Adrenal gland (tissue), 19 donors: ENCODE results near the gene OLFM2. TPM values are rescaled to one million over a fixed set of nuclear protein-coding genes. Genes with fewer than 3 reads are reported as not detected.

Source experiments
- DNase-seq, 7 donors: peaks; one replicate each; pipeline ENCODE4 v3.0.0-alpha.2; 2019 to 2020
- H3K27ac ChIP-seq, 5 donors: fragments of 200-600 bp; sonication (generic) in 4 of 5; 1 replicate in 3 of 5; 2 replicates in 2 of 5; pipeline versions ENCODE4 v1.5.1 to v1.8.0; 2016 to 2020; ENCODE audit warnings: mild to moderate bottlenecking in 1 of 5
- H3K27me3 ChIP-seq: fragments of 200-600 bp; 2 replicates; pipeline ENCODE4 v1.8.0; 2021
- H3K36me3 ChIP-seq, 2 donors: fragments of 200-600 bp; replicated peaks in 1 of 2; 1 replicate in 1 of 2; 2 replicates in 1 of 2; pipeline versions ENCODE4 v1.5.1 to v1.8.0; 2018 to 2022
- H3K4me1 ChIP-seq, 2 donors: fragments of 200-600 bp; replicated peaks in 1 of 2; 1 replicate in 1 of 2; 2 replicates in 1 of 2; pipeline versions ENCODE4 v1.5.1 to v1.8.0; 2018 to 2021
- H3K4me3 ChIP-seq, 4 donors: fragments of 200-600 bp; sonication (generic) in 3 of 4; one replicate each; pipeline ENCODE4 v1.5.1; 2016 to 2018
- H3K9me3 ChIP-seq, 3 donors: fragments of 200-600 bp; sonication (generic) in 1 of 3; replicated peaks in 1 of 3; 1 replicate in 2 of 3; 2 replicates in 1 of 3; pipeline versions ENCODE4 v1.5.1 to v1.8.0; 2016 to 2021
- POLR2A ChIP-seq, 2 donors: fragments of 450-650 bp; IDR thresholded peaks; one replicate each; pipeline ENCODE4 v1.6.1; 2017; ENCODE audit warnings: antibody characterized with exemption in 2 of 2, mild to moderate bottlenecking in 2 of 2, moderate library complexity in 1 of 2
- WGBS, 4 donors: extraction: QIAGEN DNeasy Blood & Tissue Kit in 2 of 4; methylation state at CpG; one replicate each; pipeline versions ENCODE4 v1.1.5 to v1.1.7; 2013 to 2017; 5-methylcytosine and 5-hydroxymethylcytosine counted together
- intact Hi-C, 2 donors: fragments of 100-400 bp; cut with DNase I; formaldehyde crosslinking; loops; one replicate each; pipeline versions ENCODE4 v1.14.1 to v1.15.0; 2022 to 2023
- long read RNA-seq, 10 donors: library from polyadenylated mRNA in 3 of 10; unstranded in 2 of 10; stranded (forward) in 1 of 10; transcript quantifications; one replicate each; pipeline ENCODE4 v2.0.0 and lab custom pipeline, GENCODE V29; 2021 to 2026
- polyA plus RNA-seq, 3 donors: library from polyadenylated mRNA; stranded (reverse); fragments of 200-250 nt in 2 of 3; fragments of 350-450 nt in 1 of 3; fragmentation: Illumina TruSeq in 1 of 3; extraction: RNeasy Lipid Tissue Mini Kit (QIAGEN cat#74804) in 1 of 3; gene quantifications; one replicate each; pipeline ENCODE4 v1.2.3, GENCODE V29; 2013 to 2014
- total RNA-seq, 9 donors: library from RNA; depleted of rRNA in 4 of 9; stranded (reverse); fragments of >200 nt in 4 of 9; fragments of 120-200 nt in 1 of 9; fragmentation: NEBNext Ultra II Directional in 1 of 9; extraction: Animal tissue kit (Norgen Biotek cat#: 25700) in 1 of 9; gene quantifications; one replicate each; pipeline versions ENCODE4 v1.1.0 to v1.2.4, GENCODE V29; 2013 to 2023
- TF ChIP-seq, protein P1 (sequence below), 6 experiments: fragments of 450-650 bp in 4 of 6; fragments of 200-600 bp in 2 of 6; sonication (generic) in 1 of 6; IDR thresholded peaks; 1 replicate in 5 of 6; 2 replicates in 1 of 6; pipeline versions ENCODE4 v1.5.1 to v1.8.0; 2016 to 2021; ENCODE audit warnings: antibody characterized with exemption in 6 of 6, mild to moderate bottlenecking in 2 of 6, moderate library complexity in 1 of 6
- donor health status: healthy with polysubstance abuse.
- donor health status: Bipolar disorder and iron deficiency.
- donor health status: DM: yes; HTN: yes; CAD: no.
- donor health status: DM: no; HTN: no; CAD: no.
- donor health status: DM: no; HTN: no; CAD: no.
- donor health status: DM: yes; HTN: yes; CAD: no.

Gene OLFM2
- total RNA-seq (10 to 100 TPM in 8 of 9 donors, 1 to 10 TPM in 1; 2.2 to 76.2 (median 51.5) TPM), polyA plus RNA-seq (10 to 100 TPM; 35.1 to 57.4 (median 51.4) TPM)
- long read RNA-seq, donor 1, partial matches to known transcripts = 0 of 1 reads
- long read RNA-seq, donor 1, other reads (novel, unspliced or antisense) = 0 of 1 reads
- long read RNA-seq, donor 2 = 0 reads
- long read RNA-seq, donor 3, partial matches to known transcripts = 0 of 1 reads
- long read RNA-seq, donor 3, other reads (novel, unspliced or antisense) = 0 of 1 reads
- long read RNA-seq, donor 4, partial matches to known transcripts = 0 of 1 reads
- long read RNA-seq, donor 4, other reads (novel, unspliced or antisense) = 1 of 1 reads
- long read RNA-seq, donor 5, transcript OLFM2-201 (6 exons, 2,019 nt) = major isoform, 133 of 145 reads
- long read RNA-seq, donor 5, partial matches to known transcripts = 2 of 145 reads
- long read RNA-seq, donor 5, other reads (novel, unspliced or antisense) = 7 of 145 reads
- long read RNA-seq, donor 6, partial matches to known transcripts = 0 of 1 reads
- long read RNA-seq, donor 6, other reads (novel, unspliced or antisense) = 1 of 1 reads
- long read RNA-seq, donor 7, partial matches to known transcripts = 0 of 1 reads
- long read RNA-seq, donor 7, other reads (novel, unspliced or antisense) = 0 of 1 reads
- long read RNA-seq, donor 8, partial matches to known transcripts = 0 of 1 reads
- long read RNA-seq, donor 8, other reads (novel, unspliced or antisense) = 0 of 1 reads
- long read RNA-seq, donor 9, partial matches to known transcripts = 0 of 1 reads
- long read RNA-seq, donor 9, other reads (novel, unspliced or antisense) = 0 of 1 reads
- long read RNA-seq, donor 10, partial matches to known transcripts = 0 of 2 reads
- long read RNA-seq, donor 10, other reads (novel, unspliced or antisense) = 0 of 2 reads

- peak in 4 of 7 donors; percentile 52 to 66 (median 57) for DNase-seq
- Histone ChIP-seq H3K27me3 (no peaks in the 10 kb centered on the region), H3K27ac (peak within 1 kb of the TSS in 2 of 5 donors; percentile 44 to 61), H3K36me3 (no peaks in the 10 kb centered on the region), H3K9me3 (no peaks in the 10 kb centered on the region), H3K4me1 (peaks cover 19 to 29% of the 10 kb centered on the region in 2 donors), H3K4me3 (peak within 1 kb of the TSS in 2 of 4 donors; percentile 45 to 80)
- intact Hi-C loops = loop anchor here (5.0 to 10.0 kb wide), 4 partner anchors 61 to 318 kb away; partner anchors contain the start of genes EIF3G (in 1 of the 2), MRPL4 (in 1 of the 2) and P2RY11 (in 1 of the 2)
- TF ChIP-seq, protein P1, sequence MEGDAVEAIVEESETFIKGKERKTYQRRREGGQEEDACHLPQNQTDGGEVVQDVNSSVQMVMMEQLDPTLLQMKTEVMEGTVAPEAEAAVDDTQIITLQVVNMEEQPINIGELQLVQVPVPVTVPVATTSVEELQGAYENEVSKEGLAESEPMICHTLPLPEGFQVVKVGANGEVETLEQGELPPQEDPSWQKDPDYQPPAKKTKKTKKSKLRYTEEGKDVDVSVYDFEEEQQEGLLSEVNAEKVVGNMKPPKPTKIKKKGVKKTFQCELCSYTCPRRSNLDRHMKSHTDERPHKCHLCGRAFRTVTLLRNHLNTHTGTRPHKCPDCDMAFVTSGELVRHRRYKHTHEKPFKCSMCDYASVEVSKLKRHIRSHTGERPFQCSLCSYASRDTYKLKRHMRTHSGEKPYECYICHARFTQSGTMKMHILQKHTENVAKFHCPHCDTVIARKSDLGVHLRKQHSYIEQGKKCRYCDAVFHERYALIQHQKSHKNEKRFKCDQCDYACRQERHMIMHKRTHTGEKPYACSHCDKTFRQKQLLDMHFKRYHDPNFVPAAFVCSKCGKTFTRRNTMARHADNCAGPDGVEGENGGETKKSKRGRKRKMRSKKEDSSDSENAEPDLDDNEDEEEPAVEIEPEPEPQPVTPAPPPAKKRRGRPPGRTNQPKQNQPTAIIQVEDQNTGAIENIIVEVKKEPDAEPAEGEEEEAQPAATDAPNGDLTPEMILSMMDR (IDR thresholded peaks at IDR 0.05) = no peak
- TF ChIP-seq POLR2A (IDR thresholded peaks at IDR 0.05) = no peak
- 0 to 2% (median 1%) methylated on average over 11 to 49 of the region's 62 CpGs for WGBS, 4 donors
These were observed at the start of gene OLFM2 for GRCh38 chr19:9936326-9937000. OLFM2 (minus strand) TSS chr19:9936515; CDS start chr19:9936366, 149 bp downstream.

- H3K4me3 ChIP-seq = no peak overlapping the region
- DNase-seq = no peak
- no peaks in the 10 kb centered on the region for H3K36me3 ChIP-seq
- intact Hi-C loops = no loop called here
- no peak for TF ChIP-seq POLR2A (IDR thresholded peaks at IDR 0.05)
- TF ChIP-seq, protein P1 (IDR thresholded peaks at IDR 0.05) = no peak
- 80 to 87% (median 86%) methylated on average over 8 of the region's 8 CpGs for WGBS, 4 donors
- no peaks in the 10 kb centered on the region for H3K4me1 ChIP-seq
- no peaks in the 10 kb centered on the region for H3K9me3 ChIP-seq
- H3K27me3 ChIP-seq = no peaks in the 10 kb centered on the region
- no peak overlapping the region for H3K27ac ChIP-seq
These were observed 45.3 kb upstream of the OLFM2 start for GRCh38 chr19:9981406-9982260.

- Histone ChIP-seq H3K36me3 (no peaks in the 10 kb centered on the region), H3K9me3 (no peaks in the 10 kb centered on the region), H3K27me3 (no peaks in the 10 kb centered on the region), H3K27ac (no peak overlapping the region), H3K4me1 (no peaks in the 10 kb centered on the region), H3K4me3 (no peak overlapping the region)
- 84 to 88% (median 86%) methylated on average over 6 of the region's 6 CpGs for WGBS, 4 donors
- no peak for TF ChIP-seq POLR2A (IDR thresholded peaks at IDR 0.05)
- TF ChIP-seq, protein P1 (IDR thresholded peaks at IDR 0.05) = no peak
- no peak for DNase-seq
- intact Hi-C loops = no loop called here
These were observed 35.8 kb upstream of the OLFM2 start for GRCh38 chr19:9972103-9972502.
